H1 (cell line): ENCODE measurements around the gene ZNHIT3. TPM values are rescaled to one million over a fixed set of nuclear protein-coding genes. Genes with fewer than 3 reads are reported as not detected.

ENCODE experiments used
- ATF2 ChIP-seq: IDR thresholded peaks from 2 replicates; pipeline ENCODE4 v1.6.1; 2012; ENCODE audit warnings: low read length, inconsistent platforms
- CBX5 ChIP-seq: fragments of 300-800, 300-1000 bp; sonication (generic); IDR thresholded peaks from 2 replicates; pipeline ENCODE4 v1.7.1; 2016; ENCODE audit warnings: antibody characterized with exemption, low read length, low read depth
- MAX ChIP-seq: IDR thresholded peaks from 2 replicates; pipeline ENCODE4 v1.6.1; 2012; ENCODE audit warnings: inconsistent platforms
- PHF8 ChIP-seq: fragments of 200-600 bp; sonication (generic); conservative IDR thresholded peaks from 2 replicates; pipeline ENCODE4 v1.7.1; 2012; ENCODE audit warnings: low read depth, mild to moderate bottlenecking, inconsistent platforms, low read length, moderate library complexity
- POLR2AphosphoS5 ChIP-seq: IDR thresholded peaks from 2 replicates; pipeline ENCODE4 v1.6.1; 2011; ENCODE audit warnings: low read depth, low read length
- RXRA ChIP-seq: IDR thresholded peaks from 2 replicates; pipeline ENCODE4 v1.6.1; 2011; ENCODE audit warnings: low read depth, mild to moderate bottlenecking, low read length, moderate library complexity; ENCODE audit not compliant: insufficient read depth
- SIRT6 ChIP-seq: IDR thresholded peaks from one replicate; pipeline ENCODE4 v1.7.1; 2012; ENCODE audit warnings: low read length, inconsistent platforms
- SP2 ChIP-seq: IDR thresholded peaks from 2 replicates; pipeline ENCODE4 v1.6.1; 2012; ENCODE audit warnings: mild to moderate bottlenecking, low read length, inconsistent platforms
- TBP ChIP-seq: IDR thresholded peaks from 2 replicates; pipeline ENCODE4 v1.6.1; 2011; ENCODE audit warnings: low read depth, low read length, improper control_type of control experiment
- polyA plus RNA-seq, 7 experiments: library from polyadenylated mRNA; depleted of rRNA in 3 of 7; stranded (reverse) in 5 of 7; unstranded in 2 of 7; fragments of >200 nt in 5 of 7; fragments of 200-250 nt in 2 of 7; gene quantifications; 1 replicate in 5 of 7; 2 replicates in 1 of 7; 4 replicates in 1 of 7; pipeline versions ENCODE4 v1.2.1 to v1.2.3, GENCODE V29; 2011 to 2013; ENCODE audit warnings: missing spikeins in 2 of 7, mixed read lengths in 2 of 7
- total RNA-seq: library from RNA; stranded (reverse); fragmentation: NEBNext Ultra II Directional; extraction: Animal tissue kit (Norgen Biotek cat#: 25700); gene quantifications from 2 replicates; pipeline ENCODE4 v1.2.1, GENCODE V29; 2021
- TF ChIP-seq, protein P1 (sequence below): IDR thresholded peaks from 2 replicates; pipeline ENCODE4 v1.6.1; 2012; ENCODE audit warnings: inconsistent platforms

The ZNHIT3 gene
- total and polyA plus RNA-seq, 2 of the 8 experiments (the other 6 are each of a cell fraction or from before 2014, with no cell fraction given), result 59.1 to 147 TPM

DNA sequence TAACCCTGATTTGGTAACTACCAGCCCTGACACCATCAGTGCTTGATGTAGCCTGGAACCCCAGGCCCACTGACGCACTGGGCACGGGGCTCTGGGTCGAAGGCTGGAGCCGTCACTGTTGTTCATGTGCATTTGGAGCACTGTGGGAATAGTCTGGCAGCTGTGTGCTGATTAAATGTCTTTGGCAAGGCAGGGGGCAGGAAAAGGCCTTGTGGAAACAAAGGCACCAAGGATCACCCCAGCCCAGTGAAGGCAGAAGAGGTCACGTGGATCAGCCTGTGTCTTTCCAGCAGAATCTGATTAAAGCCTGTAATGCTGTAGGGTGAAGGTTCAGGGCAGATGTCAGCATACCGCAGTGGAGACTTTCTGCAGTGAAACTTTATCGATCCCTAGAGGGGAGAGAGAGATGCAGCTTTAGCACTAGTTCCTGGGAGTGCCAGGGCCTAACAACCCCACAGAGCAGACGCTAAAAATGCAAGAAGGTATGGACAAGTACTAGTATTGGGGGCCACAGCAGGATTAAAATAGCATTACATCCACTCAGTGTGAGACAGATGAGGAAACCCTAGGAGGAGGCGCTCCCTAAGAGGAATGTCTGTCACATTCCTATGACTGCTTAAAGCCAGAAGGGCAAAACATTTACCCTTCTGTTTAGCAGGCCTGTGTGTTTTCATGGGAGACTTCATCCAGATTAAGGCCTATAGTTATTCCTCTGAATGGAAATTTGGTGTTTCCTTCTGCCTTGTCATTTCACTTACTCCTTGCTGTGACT, 9.7 kb downstream of the ZNHIT3 start (continued):
- no peak for TF ChIP-seq SP2
- TF ChIP-seq, protein P1, sequence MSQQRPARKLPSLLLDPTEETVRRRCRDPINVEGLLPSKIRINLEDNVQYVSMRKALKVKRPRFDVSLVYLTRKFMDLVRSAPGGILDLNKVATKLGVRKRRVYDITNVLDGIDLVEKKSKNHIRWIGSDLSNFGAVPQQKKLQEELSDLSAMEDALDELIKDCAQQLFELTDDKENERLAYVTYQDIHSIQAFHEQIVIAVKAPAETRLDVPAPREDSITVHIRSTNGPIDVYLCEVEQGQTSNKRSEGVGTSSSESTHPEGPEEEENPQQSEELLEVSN, result no peak
- no peak for TF ChIP-seq PHF8
- TF ChIP-seq TBP, result no peak
- no peak for TF ChIP-seq RXRA
- no peak for TF ChIP-seq CBX5
- TF ChIP-seq ATF2, result no peak
- TF ChIP-seq POLR2AphosphoS5, result no peak; the same call in 1 of the 2 replicates
- no peak for TF ChIP-seq MAX
- TF ChIP-seq SIRT6, result no peak
